SJCRH30 (cell line): ENCODE measurements around the gene TCAF2. TPM values are rescaled to one million over a fixed set of nuclear protein-coding genes. Genes with fewer than 3 reads are reported as not detected.
"Not testable (repeated sequence)": the region's sequence is repeated elsewhere in the genome, so short reads cannot be mapped to it uniquely, and the experiment has no call there.

ENCODE experiments used
- DNase-seq, 2 experiments: peaks; one replicate each; pipeline ENCODE4 v3.0.0-alpha.2; 2015 to 2020
- H3K27ac ChIP-seq: fragments of 250-450 bp; sonication (Bioruptor Pico); 2 replicates; pipeline ENCODE4 v1.5.1; 2020; ENCODE audit warnings: mild to moderate bottlenecking, moderate library complexity
- H3K27me3 ChIP-seq: fragments of 250-450 bp; sonication (Bioruptor Pico); 2 replicates; pipeline ENCODE4 v1.5.1; 2020; ENCODE audit warnings: mild to moderate bottlenecking, moderate library complexity
- H3K36me3 ChIP-seq: fragments of 250-450 bp; sonication (Bioruptor Pico); 2 replicates; pipeline ENCODE4 v1.5.1; 2020; ENCODE audit warnings: mild to moderate bottlenecking, moderate library complexity
- H3K4me1 ChIP-seq: fragments of 250-450 bp; sonication (Bioruptor Pico); 2 replicates; pipeline ENCODE4 v1.5.1; 2020; ENCODE audit warnings: mild to moderate bottlenecking, moderate library complexity
- H3K4me3 ChIP-seq: fragments of 250-450 bp; sonication (Bioruptor Pico); 2 replicates; pipeline ENCODE4 v1.5.1; 2020; ENCODE audit warnings: mild to moderate bottlenecking, moderate library complexity
- H3K9me3 ChIP-seq: fragments of 250-450 bp; sonication (Bioruptor Pico); replicated peaks from 2 replicates; pipeline ENCODE4 v1.5.1; 2020; ENCODE audit warnings: mild to moderate bottlenecking, moderate library complexity
- total RNA-seq: library from RNA; depleted of rRNA; stranded (reverse); fragments of >200 nt; shearing (Covaris generic); gene quantifications from 2 replicates; pipeline ENCODE4 v1.2.3, GENCODE V29; 2014; rRNA removed

The TCAF2 gene
- 0.28 and 0.51 TPM in 2 replicates for total RNA-seq

- H3K4me3 ChIP-seq, H3K36me3 ChIP-seq, H3K27me3 ChIP-seq, DNase-seq, H3K4me1 ChIP-seq, H3K9me3 ChIP-seq, H3K27ac ChIP-seq: not testable (repeated sequence)
Measured at GRCh38 chr7:143620646-143621045, at the start of gene TCAF2. Gene TCAF2, plus strand, starts transcription at chr7:143620974.

- not testable (repeated sequence) for H3K4me3 ChIP-seq, H3K27me3 ChIP-seq, H3K27ac ChIP-seq, DNase-seq, H3K9me3 ChIP-seq, H3K36me3 ChIP-seq, H3K4me1 ChIP-seq
Measured at GRCh38 chr7:143571501-143571900, 49.3 kb upstream of the TCAF2 start, which contains the start of gene CTAGE15. Gene CTAGE15, plus strand, starts transcription at chr7:143571801. Its CDS starts 17 bp downstream, at chr7:143571818.

DNA sequence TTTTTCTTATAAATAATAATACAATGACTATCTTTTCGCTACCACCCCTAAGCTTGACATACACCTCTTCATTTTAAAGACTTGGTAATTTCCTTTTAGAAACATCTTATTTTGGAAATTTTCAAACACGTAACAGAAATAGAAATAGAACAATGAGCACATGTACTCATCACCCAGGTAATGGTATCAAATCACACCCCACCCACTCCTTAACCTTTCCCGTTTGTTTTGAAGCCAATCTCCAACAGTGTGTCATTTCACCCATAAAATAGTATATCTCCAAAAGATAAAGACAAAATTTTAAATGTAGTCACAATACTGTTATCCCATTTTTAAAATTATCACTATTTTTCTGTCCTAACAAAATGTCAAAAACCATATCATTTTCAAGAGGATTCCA lies 32.6 kb upstream of the TCAF2 start:
- H3K27me3 ChIP-seq, H3K36me3 ChIP-seq, H3K4me1 ChIP-seq, H3K4me3 ChIP-seq, H3K27ac ChIP-seq, DNase-seq, H3K9me3 ChIP-seq: not testable (repeated sequence)

DNA sequence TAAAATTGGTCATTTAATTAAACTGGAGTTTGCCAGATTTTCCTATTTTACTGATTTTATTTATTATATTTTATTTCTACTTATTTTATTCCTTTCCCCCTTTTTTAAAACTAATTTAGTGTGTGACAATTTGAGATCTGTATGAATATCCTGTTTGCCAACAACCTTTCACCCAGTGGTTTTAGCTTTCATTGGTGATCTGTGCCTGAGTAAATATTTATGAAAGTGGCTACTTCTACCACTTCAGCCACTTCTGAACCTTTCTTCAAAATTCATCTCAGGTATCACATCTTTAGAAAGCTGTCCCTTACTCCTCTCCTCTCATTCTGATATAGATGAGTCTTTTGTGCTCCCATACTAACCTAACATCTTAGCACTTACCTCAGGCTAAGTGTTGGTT lies 30.9 kb upstream of the TCAF2 start:
- H3K4me1 ChIP-seq, DNase-seq, H3K4me3 ChIP-seq, H3K27ac ChIP-seq, H3K9me3 ChIP-seq, H3K36me3 ChIP-seq, H3K27me3 ChIP-seq: not testable (repeated sequence)

GRCh38 chr7:143598086-143598485 lies 22.7 kb upstream of the TCAF2 start:
- H3K4me3 ChIP-seq, H3K4me1 ChIP-seq, H3K36me3 ChIP-seq, H3K27ac ChIP-seq, H3K9me3 ChIP-seq, H3K27me3 ChIP-seq: not testable (repeated sequence)
- DNase-seq, result peak in 1 of 2 experiments; percentile 0

- H3K9me3 ChIP-seq, H3K27me3 ChIP-seq, DNase-seq, H3K4me3 ChIP-seq, H3K36me3 ChIP-seq, H3K4me1 ChIP-seq, H3K27ac ChIP-seq: not testable (repeated sequence)
Measured at GRCh38 chr7:143603549-143603948, 17.2 kb upstream of the TCAF2 start.

DNA sequence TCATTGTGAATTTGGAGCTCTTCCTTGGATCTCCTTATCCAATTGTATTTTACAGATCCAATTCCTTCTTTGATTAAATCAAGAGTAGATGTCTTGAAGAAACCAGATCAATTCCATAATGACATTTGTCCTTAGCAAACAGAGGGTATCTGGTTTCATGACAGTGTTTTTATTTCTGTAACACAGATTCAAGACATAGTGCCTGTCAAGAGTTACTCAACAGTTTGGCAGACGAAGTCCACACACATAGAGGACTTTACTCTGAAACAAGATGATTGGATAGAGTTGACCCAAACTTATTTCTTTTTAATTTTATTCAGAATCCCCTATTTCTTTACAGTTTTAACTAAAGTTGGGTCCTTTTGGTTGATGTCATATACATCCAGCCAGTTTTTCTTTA lies 14.7 kb upstream of the TCAF2 start:
- not testable (repeated sequence) for H3K36me3 ChIP-seq, H3K9me3 ChIP-seq, H3K27me3 ChIP-seq, H3K4me3 ChIP-seq, DNase-seq, H3K4me1 ChIP-seq, H3K27ac ChIP-seq

- not testable (repeated sequence) for H3K9me3 ChIP-seq, H3K4me3 ChIP-seq, H3K36me3 ChIP-seq, H3K27me3 ChIP-seq, H3K4me1 ChIP-seq, H3K27ac ChIP-seq
- DNase-seq, result peak in 1 of 2 experiments; percentile 1
Measured at GRCh38 chr7:143615545-143615944, 5.2 kb upstream of the TCAF2 start.

DNA sequence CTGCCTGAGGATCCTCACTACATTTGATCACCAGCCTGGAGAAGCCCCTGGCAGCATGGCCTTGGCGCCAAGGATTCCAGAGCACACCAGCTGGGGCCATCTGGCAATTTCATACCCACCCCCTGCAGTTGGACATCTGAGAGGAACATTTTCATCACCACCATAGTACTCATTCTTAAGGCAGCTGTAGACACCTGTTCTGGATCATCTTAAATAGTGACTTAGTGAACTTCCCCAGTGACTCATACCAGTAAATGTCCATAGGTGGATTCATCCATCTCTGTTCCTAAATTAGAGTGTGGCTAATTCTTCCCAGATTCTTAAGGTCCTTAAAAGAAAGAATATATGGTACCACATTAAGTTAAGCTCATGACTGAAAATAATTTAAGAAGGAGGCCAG lies 3.6 kb upstream of the TCAF2 start:
- not testable (repeated sequence) for DNase-seq, H3K27me3 ChIP-seq, H3K27ac ChIP-seq, H3K36me3 ChIP-seq, H3K4me3 ChIP-seq, H3K9me3 ChIP-seq, H3K4me1 ChIP-seq

- not testable (repeated sequence) for H3K27me3 ChIP-seq, H3K27ac ChIP-seq, H3K4me3 ChIP-seq, DNase-seq, H3K4me1 ChIP-seq, H3K36me3 ChIP-seq, H3K9me3 ChIP-seq
Measured at GRCh38 chr7:143620058-143620457, 716 bp upstream of the TCAF2 start.

- not testable (repeated sequence) for H3K9me3 ChIP-seq, DNase-seq, H3K27ac ChIP-seq, H3K4me1 ChIP-seq, H3K36me3 ChIP-seq, H3K27me3 ChIP-seq, H3K4me3 ChIP-seq
Measured at GRCh38 chr7:143621175-143621574, 401 bp downstream of the TCAF2 start.

- not testable (repeated sequence) for H3K4me3 ChIP-seq, H3K27me3 ChIP-seq
Measured at GRCh38 chr7:143622130-143622529, 1.4 kb downstream of the TCAF2 start.

DNA sequence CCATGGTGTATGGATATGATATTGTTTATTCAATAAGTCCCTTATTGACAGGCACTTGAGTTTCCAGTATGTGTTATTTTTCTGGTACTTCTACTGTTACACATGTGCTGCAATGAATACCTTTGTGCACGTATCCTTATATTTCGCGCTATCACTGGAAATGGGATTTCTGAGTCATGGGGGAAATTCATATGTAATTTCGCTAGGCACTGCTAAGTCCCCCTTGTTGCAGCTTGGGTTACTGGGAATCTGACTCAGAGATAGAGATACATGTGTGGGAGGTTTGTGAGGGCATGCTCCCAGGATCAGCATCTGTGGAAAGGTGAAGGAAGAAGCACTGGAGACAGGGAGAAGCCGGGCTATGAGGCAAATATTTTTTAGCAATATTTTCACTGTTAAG lies 9.9 kb downstream of the TCAF2 start:
- not testable (repeated sequence) for H3K36me3 ChIP-seq, H3K4me1 ChIP-seq, H3K4me3 ChIP-seq, H3K27me3 ChIP-seq, H3K27ac ChIP-seq, H3K9me3 ChIP-seq, DNase-seq

More at GRCh38 chr7:143622130-143622529, 1.4 kb downstream of the TCAF2 start:
- H3K9me3 ChIP-seq, H3K4me1 ChIP-seq, H3K36me3 ChIP-seq, H3K27ac ChIP-seq, DNase-seq: not testable (repeated sequence)

- not testable (repeated sequence) for H3K27me3 ChIP-seq, H3K4me1 ChIP-seq, H3K4me3 ChIP-seq, H3K9me3 ChIP-seq, H3K27ac ChIP-seq, H3K36me3 ChIP-seq, DNase-seq
Measured at GRCh38 chr7:143632506-143632905, 11.7 kb downstream of the TCAF2 start.

DNA sequence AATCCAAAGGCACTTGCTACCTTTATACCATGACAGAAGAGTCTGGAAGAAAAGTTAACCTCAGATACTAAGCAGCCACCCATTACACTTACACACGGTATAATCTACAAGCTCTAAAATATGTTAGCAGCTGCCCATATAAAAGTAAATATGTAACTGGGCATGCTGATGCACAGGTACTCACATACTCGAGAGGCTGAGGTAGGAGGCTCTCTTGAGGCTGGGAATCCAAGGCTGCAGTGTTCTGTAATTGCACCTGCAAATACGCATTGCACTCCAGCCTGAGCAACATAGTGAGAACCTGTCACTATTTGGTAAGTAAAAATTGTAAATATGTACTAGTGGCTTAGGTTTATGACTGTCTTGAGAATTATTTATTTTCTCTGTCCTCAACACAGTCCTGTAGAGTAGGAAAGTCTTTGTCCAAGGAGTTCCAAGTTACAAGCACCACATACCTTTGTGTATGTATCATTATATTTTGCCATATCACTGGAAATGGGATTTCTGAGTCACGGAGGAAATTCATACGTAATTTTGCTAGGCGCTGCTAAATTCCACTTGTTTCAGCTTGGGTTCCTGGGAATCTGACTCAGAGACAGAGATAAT lies 12.3 kb downstream of the TCAF2 start:
- not testable (repeated sequence) for H3K9me3 ChIP-seq, H3K27ac ChIP-seq, H3K4me1 ChIP-seq, H3K36me3 ChIP-seq, H3K27me3 ChIP-seq, H3K4me3 ChIP-seq, DNase-seq

- not testable (repeated sequence) for H3K27ac ChIP-seq, H3K9me3 ChIP-seq, DNase-seq, H3K4me3 ChIP-seq, H3K27me3 ChIP-seq, H3K36me3 ChIP-seq, H3K4me1 ChIP-seq
Measured at GRCh38 chr7:143635364-143636240, 14.8 kb downstream of the TCAF2 start.
